DMS114 treated with DMSO at 0.1 percent for 48 hours (cell line): Measurements from ENCODE around the gene RAPGEF1.

Source experiments
- DNase-seq: peaks from one replicate; lab custom pipeline; 2025; ENCODE audit not compliant: unreplicated experiment; lab: John Stamatoyannopoulos, UW

RAPGEF1 gene

DNA sequence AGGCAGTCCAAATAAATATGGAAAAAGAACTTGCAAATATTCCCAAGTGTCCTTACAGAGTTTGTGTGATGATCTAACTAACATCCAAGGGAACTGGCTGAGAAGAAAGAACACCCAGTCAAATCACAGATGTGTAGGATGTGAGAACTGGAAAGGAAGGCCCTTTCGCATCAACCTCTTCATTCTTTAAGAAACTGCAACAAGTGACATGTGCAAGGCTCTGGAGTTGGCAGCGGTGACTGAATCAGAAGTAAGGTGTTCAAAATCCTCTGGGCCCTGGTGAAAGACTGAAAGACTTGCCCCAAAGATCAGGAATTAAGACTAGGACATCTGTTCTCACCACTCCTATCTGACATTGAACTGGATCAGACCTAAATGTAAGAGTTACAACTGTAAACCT is 88.7 kb downstream of the RAPGEF1 start:
- DNase-seq, result no peak

DNA sequence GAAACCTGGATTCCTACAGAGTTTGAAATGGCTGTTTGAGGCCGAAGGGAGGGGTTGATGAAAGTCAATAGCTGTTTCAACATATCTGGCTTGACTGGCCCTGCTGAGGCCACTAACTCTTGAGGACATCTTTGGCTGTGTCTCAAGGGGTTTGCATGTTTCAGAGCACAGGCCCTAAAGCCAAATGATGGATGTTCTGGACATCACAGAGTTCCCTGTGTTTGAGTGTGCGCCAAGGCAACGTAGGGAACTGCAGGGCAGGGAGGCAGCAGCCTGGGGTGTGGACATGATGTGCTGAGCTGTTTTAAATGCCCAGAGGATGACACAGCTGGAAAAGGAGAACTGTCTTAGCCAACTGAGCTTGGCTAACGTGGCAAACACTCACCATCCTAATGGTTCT is 89.6 kb downstream of the RAPGEF1 start:
- DNase-seq, result no peak

DNA sequence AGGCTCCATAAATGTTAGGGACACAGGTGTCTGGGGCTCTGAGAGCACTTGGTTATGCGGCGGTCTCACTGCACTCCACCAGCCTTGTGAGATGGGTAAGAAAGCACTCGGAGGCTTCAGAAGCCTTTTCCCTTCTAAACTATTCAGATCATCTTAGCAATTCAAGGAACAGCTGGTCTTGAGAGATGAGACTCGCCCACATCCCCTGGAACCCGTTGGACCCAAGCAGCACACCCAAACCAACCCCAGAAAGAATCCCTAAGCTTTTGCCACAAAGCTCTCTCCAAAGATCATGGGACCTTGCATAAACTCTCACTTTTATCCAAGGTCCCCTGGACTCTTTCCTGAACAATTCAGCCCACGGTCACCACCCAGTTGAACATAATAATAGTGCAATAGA is 90.2 kb downstream of the RAPGEF1 start:
- DNase-seq, result no peak

DNA sequence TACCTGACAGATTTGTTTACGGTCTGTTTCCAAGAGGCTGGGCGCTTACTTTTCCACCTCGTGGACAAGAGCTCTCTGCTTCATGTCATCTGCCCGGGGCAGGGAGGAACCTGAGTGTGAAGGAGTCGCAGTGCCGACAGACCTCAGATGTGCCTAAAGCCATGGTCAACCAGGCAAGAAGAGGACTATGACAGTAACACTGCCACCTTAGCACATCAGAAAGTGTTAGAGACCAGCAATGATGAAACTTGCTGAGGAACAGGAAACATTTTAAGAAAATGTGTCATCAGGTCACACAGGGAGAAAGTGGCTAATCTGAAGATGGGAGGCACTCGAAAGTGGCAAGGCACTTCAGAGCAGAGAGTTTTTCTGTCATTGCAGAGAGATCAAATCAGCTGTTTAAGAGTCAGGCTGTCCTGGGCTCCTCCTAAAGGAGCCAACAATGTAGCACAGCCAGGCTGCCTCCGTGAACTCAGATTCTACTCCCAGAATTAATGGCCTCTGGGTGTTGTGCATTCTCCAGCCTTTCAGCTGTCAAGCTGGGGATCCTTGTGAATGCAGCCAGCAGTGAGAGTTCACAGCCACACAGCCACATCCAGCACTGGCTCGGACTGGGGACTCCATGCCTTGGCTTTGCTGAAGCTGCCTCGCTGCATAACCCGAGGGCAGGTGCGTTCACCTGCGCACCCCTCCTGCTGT is 94.6 kb downstream of the RAPGEF1 start:
- DNase-seq, result no peak

DNA sequence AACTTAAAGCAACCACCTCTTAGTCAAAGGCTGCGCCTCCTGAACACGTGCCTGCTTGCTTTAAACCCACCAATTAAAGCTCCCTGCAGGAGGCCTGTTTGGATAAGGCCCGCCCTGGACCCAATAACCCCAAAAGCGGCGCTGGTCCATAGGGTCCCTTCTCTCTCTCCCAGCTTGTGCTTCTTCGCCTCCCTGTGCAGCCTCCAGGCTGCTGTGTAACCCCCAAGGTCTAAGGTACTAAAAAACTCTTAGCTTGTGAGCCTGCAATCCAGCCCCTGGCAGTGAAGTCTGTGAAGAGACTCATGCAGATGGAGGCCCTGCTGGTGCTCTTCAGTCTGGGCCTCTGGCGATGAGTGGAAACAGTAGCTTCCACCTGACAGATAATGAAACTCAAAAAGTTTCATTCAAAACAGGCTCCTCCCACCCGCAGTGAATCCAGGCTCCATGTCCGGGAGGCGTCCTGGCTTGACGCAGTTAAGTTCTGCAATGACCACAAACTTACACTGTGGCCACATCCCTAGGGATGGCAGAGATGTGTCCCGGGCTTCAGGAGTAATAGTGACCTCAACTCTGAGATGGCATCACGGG is 97.3 kb downstream of the RAPGEF1 start:
- no peak for DNase-seq

DNA sequence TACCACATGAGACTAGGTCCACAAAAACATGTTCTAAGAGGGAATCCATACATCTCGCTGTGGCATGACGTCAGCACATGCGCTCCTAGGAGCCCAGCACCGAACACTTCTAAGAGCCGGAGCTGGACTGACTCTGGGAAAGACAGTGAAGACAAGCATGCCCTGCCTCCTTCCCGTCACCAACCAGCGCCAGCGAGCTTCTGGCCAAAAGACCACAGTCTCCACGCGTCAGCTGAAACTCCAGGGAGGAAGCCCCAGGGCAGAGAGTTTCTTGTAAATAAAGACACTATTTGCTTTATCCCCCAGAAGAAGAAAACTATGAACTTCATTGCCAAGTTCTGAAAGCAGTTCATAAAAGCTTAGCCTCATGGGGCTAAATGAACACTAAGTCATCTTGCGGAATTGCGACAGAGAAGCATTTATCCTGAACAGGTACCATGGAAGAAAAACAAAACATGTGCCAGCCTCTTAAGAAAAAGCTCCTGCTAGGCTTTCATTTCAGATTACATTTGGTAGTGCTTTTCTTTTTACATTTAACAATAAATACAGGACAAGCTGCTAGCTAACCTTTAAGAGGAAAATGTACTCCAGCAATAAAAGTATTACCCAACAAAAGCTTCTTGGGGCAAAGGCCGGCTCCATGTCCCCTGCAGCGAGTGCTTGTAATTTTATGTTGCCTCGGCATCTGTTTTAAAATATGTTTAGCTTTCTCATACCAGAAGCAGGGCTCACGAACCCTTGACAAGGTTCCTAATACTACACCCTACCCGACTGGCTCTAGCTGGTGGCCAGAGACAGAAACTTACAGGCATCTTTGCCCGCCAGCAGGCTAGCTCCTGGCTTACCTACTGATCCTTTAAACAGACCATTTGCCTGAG is 98.0 kb downstream of the RAPGEF1 start:
- no peak for DNase-seq

DNA sequence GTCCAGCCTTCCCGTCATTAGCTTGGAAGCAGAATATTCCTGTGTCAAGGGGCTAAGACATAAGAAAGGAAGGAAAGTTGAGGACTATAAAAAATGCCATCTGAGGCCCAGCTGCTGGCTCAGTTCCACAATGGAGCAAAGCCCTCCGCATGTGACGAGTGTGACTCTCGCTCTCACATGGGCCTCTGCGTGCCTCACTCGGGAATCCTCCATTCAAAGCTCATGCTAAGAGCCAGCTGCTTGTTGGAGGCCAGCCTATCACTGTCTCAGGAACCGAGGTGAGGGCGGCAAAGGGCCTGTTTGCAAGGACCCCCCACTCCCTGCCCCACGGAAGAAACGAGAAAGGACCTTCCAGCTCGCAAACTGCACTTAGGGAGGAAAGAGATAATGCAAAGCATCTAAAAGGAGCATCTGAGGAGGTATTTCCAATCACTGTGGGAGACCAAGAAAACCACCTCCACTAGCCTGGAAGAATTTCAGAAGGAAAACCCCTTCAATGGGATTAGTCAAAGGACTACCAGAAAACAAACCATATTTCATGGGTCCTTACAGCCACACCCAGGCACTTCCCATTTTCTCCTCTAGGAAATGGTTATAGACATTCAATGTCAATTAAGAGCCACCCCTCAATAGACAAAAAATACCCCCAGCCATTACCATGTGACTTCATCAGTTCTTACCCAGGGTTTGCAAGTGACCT is 99.3 kb downstream of the RAPGEF1 start:
- DNase-seq, result no peak

DNA sequence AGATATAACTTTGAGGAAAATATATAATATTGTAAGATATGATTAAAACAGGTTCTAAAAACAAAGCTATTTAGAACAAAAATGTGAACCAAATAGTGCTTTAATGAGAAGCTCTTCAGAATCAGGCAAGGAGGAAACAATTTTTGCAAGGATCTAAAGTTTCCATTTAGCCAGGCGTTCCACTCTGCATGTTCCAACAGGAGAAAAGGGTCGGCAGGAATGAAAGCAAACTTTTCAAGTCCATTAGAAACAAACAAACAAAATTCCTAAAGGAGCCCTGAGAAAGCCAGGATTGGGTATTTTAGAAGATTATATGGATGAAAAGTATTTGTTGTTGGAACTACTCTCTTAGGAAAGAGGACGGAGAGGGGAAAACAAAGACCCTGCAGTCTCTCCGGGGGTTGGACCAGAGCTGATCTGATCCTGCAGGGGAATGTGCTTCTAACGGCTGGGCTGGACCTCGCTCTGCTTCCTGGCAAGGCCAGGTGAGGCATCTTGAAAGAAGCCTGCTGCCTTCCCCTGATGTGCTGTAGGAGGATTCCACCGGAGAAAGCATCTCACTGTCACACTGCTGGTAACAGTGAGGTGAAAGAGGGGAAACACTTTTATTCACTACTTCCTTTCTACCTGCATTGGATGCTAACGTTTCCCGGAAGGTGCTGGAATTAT is 100.0 kb downstream of the RAPGEF1 start:
- no peak for DNase-seq

DNA sequence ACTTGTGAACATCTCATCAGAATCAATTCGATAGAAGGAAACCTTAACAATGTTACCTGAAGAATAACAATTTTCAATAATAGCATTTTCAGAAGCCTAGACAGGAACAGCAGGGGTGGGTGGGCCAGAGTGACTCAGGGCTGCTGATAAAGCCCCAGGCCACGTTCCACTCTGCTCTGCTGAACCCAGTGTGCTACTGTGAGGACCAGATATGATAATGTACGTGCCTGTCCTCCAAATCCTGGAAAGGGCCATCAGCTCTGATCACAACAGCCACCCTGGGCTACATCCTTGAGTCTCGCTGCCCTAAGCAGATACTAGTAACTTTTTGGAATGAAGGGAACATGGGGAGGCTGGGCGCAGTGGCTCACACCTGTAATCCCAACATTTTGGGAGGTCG is 103.3 kb downstream of the RAPGEF1 start:
- DNase-seq, result no peak

DNA sequence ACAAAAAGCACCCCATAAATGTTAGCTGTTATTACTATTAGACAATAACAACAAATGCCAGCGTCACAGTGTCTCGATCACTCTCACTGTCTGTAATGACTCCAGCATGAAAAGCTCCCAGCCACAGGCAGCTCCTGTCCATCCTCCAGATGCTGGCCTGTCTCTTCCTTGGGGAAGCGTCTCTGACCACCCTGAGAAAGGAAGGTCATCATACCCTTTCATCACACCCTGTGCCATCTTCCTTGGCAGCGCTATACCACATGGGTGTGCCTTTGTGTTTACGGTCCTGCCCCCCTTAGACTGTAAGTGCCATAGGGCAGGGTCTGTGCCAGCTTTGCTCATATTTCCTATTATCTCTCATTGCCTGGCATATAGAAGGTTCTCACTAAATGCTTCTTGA is 104.0 kb downstream of the RAPGEF1 start:
- no peak for DNase-seq

DNA sequence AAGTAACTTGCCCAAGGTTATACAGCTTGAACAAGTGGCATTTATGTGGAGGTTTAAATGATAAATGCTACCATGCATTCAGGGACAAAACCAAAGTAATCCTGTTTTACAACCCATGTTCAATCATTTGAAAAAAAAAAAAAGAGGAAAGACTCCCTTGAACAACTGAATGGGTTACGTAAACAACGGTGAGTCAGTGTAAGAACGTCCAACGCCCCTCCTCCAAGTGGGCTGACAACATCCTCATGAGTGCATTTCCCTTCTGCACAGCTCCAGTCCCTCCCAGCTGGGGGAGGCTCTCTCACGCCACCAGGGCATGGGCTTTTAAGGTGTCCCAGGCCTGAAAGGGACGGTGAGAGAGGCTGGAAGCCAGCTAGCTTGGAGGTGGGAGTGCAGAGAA is 104.6 kb downstream of the RAPGEF1 start:
- no peak for DNase-seq

DNA sequence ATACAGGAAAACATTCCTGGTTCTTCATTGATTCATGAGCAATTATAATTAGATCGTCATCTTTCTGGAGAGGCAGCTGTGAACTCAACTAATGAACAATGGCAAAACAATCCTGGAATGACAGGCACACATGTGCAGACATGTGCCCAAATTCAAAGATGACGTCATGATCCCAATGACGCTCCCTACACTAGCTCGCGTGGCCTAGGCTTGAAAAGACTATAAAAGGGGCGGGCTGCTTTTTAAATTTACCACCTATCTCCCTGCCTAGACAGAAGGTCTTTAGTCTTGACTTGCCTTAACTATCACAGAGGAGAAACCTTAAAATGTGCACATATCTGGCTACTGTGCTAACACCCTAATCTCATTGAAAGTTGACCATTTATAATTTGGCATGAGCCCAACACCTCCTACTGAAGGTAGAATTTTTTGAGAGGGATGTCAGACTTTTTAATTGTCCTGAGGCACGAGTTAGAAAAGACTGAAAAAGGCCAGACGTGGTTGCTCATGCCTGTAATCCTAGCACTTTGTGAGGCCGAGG is 106.3 kb downstream of the RAPGEF1 start:
- no peak for DNase-seq

DNA sequence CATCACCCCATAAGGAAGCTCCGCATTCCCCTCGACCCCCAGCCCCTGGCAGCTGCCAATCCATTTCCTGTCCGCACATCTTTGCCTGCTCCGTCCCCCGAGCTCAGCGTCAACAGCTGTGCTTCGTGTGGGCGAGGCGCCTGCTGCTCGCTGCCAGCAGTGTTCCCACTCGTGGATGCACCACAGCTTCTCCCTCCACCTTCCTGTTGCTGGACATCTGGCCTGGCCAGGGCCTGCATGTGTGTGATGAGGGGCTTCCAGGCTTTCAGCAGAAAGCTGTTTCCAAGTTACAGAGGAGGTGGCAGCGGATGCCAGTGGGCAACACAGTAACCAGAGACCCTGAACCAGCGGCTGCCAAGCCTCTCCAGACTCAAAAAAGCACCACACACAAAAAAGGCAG is 108.6 kb downstream of the RAPGEF1 start:
- DNase-seq, result no peak

DNA sequence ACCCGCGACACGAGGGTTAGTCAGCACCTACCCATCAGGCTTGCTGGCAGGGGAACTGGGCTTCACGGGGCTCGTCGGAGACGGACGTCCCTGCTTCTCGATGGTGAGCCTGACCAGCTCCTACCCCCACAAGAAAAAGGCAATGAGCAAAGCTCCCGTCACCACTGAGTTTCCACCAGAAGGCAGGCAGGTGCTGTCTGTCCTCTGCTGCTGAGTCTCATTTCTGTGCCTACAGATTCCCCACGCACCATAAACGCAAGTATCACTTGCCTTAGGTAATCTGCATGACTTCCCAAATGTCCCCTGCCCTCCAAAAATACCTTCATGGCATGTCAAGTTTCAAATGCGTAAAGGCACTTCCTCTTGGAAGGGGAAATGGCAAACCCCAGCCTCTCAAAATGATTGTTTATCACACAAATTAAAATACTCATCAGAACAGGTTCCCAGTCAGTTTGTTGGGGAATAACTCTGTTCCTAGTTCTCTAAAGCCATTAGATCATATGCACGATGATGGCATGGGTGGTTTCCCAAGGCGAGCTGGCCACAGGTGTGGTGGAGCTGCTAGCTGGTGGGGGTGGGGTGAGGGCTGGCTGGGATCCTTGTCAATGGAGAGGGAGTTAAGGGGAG is 109.6 kb downstream of the RAPGEF1 start:
- DNase-seq, result no peak

DNA sequence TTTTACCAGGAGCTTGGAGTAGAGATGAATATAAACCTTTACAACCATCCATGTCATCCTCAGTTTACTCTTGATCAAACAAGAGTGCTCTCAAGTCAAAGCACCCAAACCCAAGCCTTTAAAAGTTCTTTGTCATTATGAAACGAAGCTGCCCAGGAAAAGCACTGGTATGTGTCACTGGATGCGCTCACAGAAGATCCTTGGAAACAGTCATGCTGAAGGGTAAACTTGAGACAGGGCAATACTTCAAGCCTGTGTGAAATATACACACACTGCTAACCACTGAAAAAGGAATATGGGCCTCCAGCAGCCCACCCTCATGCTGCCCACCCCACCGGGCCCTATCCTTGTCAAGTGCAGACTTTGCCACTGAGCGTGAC is 110.1 kb downstream of the RAPGEF1 start:
- no peak for DNase-seq

DNA sequence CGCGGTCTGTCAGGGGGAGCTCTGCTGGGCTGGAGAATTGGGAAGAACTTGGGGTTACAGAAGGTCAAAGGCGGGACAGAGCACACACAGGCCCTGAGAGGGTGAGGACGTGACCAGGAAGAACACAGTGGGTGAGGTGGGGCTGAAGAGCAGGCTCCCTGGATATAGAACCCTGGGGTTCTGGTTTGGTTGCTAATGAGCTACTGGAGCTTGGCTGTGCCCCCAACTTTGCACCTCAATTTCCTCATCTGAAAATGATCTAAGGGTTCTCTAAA is 110.7 kb downstream of the RAPGEF1 start:
- DNase-seq, result no peak

DNA sequence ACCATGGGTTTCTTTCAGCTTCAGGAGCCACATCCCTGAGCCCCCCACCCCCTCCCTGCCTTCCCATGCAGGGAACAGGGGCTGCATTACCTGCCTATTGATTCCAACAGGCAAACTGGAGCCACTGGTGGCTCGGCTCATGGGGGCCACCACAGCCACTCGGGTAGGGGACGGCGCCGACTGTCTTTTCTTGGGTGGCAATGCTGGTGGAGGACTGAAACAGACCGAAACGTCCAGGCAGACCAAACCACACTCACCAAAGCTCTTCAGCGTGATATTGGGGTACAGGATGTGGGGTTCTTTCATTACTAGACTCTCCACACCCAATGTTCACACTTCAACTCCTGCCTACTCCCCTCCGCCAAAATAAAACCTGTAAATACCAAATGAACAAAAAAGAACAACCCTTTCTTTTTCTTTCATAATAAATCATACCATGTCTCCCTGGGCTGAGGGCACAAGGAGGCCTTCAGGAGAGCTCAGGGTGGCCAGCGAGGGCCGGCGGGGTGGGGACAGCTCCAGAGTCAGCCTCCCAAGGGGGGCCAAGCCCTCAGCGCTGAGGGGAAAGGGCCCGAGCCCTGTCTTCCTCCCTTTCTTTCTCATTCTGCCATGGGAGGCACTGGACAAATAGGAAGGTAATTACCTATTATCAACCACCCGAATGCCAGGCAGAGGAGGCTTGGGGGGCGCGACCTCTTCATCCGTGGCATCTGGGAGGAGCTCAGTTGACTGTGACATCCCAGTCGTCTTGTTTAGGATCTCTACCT is 111.2 kb downstream of the RAPGEF1 start:
- DNase-seq, result no peak

DNA sequence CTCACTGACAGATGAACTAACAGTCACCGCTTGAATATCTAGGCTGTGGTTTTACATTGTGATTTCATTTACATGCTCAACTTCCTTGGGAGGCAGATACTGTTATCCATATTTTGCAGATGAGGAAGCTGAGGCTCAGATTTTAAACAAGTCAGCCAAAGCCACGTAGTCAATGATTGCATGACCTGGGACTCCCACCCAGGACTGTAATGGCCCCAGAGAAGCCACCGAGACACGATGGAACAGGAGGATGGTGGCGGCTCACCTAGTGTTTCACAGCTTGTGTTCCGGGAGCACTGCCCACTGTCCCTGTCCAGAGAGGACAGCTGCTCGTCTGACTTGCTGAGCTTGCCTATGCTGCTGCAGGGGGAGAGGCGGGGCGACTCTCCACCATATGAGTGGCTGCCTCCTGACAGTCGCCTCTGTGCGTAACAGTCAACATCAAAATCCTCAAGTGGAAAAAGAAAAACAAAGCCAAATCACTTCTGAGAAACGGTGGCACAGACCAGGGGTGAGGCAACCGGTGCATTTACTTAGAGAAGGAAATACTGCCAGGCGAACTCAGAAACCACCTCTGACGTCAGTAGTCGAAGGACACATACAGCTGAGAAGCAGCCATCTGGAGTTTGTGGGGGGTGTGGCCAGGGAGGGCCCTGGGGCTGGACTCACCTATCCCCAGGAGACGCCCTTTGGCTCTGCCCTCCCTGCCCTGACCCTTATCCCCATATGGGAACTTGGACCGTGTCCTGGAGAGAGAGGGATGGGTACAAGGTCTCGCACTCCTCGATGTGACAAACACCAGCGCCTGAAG is 112.0 kb downstream of the RAPGEF1 start:
- no peak for DNase-seq

DNA sequence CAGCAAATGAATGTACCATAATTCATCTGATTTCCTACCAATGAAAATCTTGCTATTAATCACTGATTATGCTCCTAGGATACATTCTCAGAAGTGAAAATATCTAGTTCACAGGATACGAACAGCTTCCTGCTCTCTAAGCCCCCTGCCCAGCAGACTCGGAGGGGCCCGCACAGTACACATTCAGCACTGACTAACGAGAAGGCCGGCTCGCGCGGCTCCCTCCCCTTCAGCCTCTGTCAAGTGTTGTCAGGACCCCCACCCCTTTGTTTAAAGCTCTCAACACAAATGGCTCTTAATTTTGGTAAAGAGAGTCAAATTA is 112.6 kb downstream of the RAPGEF1 start:
- no peak for DNase-seq
